Mammary epithelial cell (primary cell): ENCODE data around the gene DNAH1.

ENCODE experiments used
- CTCF ChIP-seq, 2 donors: IDR thresholded peaks in 1 of 2; conservative IDR thresholded peaks in 1 of 2; 2 replicates each; pipeline ENCODE4 v1.5.1; 2011 to 2012; ENCODE audit warnings: inconsistent platforms in 2 of 2, low read length in 2 of 2, mild to moderate bottlenecking in 2 of 2, control low read depth in 1 of 2, low read depth in 1 of 2; ENCODE audit not compliant: insufficient read depth in 1 of 2; ENCODE audit errors: extremely low read depth in 1 of 2
- EZH2 ChIP-seq: IDR thresholded peaks from 2 replicates; pipeline ENCODE4 v1.6.1; 2012; ENCODE audit warnings: low read length, inconsistent platforms, borderline replicate concordance

GRCh38 chr3:52367891-52368880 lies 52.1 kb downstream of the DNAH1 start:
- TF ChIP-seq CTCF (conservative IDR thresholded peaks at IDR 0.05 in 1 of 2, IDR thresholded peaks at IDR 0.05 in 1 of 2; ENCODE audit: extremely low read depth in 1 of 2, insufficient read depth in 1 of 2, low read depth in 1 of 2, low read length in 2 of 2) (no peak), EZH2 (no peak)
